GM21529 (cell line): Measurements from ENCODE around the gene FBXW7.
A peak's percentile ranks its signal among the peaks of the same experiment; 100 is the strongest.

ENCODE experiments used
- ATAC-seq: cut with Tn5 transposase; IDR thresholded peaks from one replicate; pipeline ENCODE4 v1.9.1; 2021; ENCODE audit not compliant: unreplicated experiment

Gene FBXW7

DNA sequence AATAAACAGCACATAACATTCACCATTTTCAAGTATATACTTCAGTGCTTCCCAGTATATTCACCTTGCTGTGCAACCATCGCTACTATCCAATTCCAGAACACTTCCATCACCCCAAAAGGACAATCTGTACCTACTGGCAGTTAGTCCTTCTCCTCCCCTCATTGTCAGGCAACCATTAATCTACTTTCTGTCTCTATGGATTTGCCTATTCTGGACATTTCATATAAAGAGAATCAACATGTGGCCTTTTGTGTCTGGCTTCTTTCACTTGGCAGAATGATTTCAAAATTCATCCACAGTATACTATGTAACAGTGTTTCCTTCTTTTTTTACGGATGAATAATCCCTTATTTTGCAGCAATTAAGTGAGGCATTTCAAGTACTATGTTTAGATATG is 189.4 kb downstream of the FBXW7 start:
- ATAC-seq, result no peak

DNA sequence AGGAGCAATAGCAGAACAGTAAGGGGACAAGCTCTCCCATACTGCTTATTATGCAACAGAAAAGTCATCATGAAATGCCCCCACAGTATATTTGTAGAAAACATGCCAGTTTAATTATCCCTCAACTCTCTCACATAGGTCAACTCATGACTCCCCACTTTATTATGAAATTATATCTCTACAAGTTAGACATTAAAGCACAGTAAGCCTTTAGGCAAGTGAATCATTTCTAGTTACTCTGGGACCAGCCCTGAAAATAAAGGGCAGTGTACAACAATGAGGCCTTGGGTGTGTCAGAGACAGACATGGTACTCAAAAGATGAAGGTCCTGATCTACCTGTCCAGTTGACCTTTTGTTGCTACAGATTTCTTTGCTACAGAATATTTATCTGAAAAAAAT is 191.9 kb downstream of the FBXW7 start:
- no peak for ATAC-seq

DNA sequence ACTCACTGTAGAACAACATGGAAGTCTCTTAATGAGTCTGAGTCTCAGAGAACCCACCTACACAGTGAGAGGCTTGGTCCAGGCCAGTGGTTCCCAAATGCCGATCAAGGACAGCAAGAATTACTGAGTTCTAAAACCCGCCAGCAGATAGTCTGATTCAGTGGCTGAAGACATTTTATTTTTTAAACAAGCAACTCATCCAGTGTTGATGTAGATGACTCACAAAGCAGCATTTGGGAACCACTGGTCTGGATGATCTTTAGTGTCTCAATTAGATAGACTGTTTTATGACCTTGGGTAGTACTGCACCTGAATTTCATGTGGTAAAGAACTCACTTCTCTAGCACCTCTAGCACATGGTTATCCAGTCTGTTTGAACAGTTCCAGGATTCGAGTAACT is 193.6 kb downstream of the FBXW7 start:
- no peak for ATAC-seq

DNA sequence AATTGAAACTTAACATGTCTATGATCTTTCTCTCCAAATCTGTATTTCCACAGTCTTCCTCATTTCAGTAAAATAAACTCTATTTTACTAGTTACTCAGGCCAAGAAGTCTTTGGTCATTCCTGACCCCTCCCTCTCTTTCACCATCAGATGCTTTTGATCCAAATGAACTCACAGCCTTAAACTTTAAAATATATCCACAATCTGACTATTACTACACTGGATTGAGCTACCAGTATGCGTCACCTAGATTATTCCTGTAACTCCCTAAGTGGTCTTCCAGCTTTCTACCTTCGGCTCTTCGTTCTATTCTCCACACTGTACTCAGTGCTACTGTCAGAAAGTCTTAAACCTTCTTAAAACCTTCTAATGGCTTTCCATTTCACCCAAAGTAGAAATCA is 195.1 kb downstream of the FBXW7 start:
- ATAC-seq, result no peak

DNA sequence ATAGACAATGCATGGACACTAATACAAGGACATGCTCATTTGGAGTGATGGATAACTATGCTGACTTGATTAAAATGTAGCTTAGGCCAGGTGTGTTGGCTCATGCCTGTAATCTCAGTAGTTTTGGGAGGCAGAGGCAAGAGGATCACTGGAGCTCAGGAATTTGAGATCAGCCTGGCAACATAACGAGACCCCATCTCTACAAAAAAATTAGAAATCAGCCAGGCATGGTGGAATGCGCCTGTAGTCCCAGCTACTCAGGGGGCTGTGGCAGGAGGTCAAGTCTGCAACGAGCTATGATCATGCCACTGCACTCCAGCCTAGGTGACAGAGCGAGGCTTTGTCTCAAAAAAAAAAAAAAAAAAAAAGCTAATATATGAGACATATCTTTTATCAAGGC is 196.3 kb downstream of the FBXW7 start:
- no peak for ATAC-seq

DNA sequence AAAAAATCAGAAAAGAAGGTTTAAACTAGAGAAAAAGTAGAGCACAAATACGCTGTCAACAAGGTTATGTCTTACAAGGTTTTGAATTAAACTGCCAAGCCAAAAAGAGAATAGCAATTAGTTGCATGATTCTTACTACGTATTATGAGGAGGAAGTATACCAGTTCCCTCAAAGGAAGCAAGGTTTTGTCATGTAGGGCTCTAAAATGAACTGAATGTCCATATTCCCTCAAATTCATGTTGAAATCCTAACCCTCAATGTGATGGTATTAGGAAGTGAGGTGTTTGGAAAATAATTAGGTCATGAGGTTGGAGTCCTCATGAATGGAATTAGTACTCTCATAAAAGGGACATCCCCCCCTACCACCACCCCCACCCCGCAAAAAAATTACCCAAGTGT is 201.0 kb downstream of the FBXW7 start:
- ATAC-seq, result no peak

DNA sequence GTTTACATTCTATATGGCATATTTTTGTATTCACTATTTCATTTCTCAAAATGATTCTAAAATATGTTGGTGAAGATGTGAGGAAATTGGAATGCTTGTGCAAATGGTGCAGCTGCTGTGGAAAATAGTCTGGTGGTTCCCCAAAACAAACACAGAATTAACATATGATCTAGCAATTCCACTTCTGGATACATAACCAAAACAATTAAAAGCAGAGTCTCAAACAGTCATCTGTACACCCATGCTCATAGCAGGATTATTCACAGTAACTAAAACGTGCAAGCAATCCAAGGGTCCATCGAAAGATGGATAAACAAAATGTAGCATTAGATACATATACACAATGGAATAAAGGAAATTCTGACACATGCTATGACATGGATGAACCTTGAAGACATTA is 204.8 kb downstream of the FBXW7 start:
- ATAC-seq, result no peak

DNA sequence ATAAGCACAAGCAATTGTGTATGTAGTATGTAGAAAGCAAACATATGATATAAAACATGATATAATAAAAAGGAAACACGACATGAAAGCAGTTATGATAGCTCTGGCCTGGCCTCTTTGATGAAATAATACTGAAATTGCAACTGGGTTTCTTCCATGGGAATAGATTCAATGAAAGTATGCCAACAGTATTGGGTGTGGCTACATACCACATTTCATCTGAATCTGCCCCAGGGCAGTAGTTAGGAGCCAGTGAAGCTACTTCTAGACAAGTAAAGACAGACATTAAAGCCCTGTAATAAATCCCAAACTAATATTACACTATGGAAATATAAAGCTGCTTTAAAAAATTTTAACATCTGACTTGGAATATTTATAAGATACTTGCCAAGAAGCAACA is 207.3 kb downstream of the FBXW7 start:
- no peak for ATAC-seq

DNA sequence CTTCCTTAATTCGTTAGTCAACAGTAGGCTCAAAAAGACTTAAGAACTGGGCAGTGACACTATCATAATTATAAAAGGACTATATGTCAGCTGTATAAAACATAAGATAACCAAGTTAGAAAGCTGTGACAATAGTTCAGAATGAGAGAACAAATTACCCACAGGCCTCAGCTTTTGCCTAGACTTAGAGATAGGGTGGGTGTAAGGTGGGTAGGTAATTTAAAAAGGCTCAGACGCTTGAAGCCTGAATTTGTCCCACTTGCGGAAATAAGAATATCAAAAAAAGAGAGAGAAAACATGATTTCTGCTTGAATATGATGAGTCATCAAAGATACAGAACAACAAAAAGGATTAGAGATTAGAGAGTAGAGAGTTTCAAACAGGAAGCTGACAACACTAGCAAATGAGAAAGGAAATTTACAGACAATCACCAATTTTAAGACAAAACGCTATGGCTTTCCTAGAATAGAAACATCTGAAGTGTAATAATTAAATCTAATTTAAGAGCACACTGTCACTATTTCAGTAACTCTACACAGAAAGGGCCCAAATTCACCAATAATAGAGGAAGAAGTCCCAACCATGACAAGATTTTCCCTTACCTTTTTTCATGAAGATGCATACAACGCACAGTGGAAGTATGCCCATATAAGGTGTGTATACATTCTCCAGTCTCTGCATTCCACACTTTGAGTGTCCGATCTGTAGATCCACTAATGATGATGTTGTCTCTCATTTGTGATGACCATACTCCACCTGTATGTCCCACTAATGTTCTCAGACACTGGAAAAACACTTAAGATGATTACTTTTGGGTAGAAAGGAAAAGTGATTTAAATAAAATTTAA is 208.1 kb downstream of the FBXW7 start:
- no peak for ATAC-seq

DNA sequence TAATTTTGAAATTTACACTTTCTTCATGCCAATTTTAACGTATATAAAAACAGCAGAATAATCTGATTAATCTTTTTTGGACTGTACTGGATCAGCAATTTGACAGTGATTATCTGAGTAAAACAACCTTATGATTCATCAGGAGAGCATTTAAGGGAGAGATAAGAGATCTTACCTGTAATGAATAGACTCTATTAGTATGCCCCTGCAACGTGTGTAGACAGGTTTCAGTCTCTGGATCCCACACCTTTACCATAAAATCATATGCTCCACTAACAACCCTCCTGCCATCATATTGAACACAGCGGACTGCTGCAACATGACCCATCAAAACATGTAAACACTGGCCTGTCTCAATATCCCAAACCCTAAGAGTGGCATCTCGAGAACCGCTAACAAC is 210.1 kb downstream of the FBXW7 start:
- ATAC-seq, result no peak

DNA sequence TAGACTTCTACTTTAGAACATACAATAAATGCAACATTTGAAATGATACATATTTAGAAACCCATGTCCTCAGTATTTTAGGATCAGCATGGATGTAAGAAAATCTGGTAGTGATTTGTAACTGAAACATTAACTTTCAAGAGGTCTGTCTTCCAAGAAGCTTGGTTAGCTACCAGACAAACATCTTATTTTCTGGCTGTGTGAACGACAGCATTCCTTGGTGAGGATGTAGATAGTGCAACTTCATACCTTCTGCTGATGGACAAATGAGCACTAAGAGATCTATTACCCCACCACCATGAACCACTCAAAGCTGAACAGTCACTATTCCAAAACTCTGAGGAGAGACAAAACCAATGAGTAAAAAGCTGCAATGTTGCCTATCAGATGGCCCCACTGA is 212.7 kb downstream of the FBXW7 start:
- no peak for ATAC-seq

DNA sequence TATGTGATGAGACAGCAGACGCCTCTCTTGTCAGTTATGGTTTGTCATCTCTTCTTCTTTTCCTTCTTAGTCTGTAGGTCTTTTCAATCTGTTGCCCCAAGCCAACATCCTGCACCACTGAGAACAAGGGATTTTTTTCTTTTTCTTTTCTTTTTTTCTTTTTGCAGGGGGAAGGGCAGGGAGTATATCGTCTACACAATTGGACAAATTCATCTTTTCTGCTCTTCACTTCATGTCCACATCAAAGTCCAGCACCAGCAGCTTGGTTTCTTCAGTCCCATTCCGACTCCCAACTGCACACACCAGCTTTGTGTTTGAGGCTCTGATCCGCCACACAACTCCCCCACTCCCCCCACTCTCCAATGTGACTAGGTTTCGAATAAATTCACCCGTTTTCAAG is 213.2 kb downstream of the FBXW7 start:
- no peak for ATAC-seq

DNA sequence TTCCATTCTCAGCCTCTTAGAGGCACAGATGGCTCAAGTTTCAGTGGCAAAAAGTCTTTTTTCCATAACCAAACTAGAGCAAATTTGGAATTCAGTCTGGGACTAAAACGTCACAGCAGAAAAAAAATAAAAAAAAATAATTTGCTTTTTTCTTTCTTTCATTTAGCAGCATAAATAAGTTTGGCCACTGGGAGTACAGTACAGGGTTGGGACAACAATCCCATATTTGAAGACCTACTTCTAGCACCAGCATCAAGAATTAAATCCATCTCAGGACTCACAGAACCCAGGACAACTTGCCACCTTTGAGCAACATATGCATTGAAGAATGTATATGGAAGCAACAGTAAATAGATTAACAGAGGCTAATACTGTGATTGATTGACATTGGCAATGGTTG is 214.0 kb downstream of the FBXW7 start:
- no peak for ATAC-seq

DNA sequence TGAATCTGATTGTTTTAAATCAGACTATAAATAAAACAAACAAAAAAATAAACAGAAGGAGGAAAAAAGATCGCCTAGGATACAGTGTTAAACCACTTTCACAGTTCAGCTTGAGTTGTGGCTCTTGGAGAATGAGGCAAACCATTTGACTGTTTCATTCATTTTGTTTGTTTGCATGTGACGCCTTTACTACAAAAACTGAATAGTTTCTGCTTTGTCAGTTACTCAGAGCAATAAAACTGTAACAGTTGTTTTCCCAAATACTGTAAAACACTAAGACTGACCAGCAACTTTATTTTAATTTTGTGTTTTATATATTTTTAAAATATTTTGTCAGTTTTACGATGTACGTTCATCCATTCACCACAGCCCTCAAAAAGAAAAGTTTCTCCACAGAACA is 214.5 kb downstream of the FBXW7 start:
- ATAC-seq, result no peak

DNA sequence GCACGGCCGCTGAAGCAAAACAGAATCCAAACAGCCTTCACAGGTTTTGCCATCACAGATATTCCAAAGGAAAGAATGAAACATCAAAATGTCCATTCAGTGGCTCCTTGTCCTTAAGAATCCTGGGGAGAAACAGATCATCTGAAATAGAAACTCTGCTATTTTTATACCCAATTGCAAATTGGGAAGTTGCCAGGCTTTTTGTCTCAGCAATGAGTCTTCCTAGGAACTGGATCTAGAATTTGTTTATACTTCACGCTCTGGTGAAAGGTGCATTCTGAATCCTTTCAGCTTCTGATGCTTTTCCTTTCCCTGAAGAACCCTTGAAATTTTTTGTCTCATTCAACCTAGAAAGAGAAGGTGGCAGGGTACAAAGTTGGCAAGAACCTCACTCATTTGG is 218.9 kb downstream of the FBXW7 start:
- ATAC-seq, result no peak

DNA sequence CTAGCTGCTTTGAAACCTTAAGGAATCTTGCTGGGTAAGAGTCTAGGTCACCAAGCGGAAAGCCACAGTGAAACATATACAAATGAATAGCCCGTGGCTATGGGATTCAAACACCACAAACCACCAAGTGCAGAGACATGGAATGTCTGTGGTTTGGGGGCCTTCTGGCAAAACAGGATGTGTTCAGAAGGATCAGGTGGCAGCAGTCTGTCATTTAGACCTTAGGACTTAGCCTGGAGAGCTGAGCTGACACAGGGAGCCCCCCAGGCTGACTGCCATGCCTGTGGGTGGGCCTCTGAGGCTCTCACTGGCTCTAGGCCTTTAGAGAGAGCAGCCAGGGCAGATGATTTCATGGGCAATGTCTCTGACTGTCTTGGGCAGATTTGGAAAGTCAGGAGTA is 225.6 kb downstream of the FBXW7 start:
- no peak for ATAC-seq

DNA sequence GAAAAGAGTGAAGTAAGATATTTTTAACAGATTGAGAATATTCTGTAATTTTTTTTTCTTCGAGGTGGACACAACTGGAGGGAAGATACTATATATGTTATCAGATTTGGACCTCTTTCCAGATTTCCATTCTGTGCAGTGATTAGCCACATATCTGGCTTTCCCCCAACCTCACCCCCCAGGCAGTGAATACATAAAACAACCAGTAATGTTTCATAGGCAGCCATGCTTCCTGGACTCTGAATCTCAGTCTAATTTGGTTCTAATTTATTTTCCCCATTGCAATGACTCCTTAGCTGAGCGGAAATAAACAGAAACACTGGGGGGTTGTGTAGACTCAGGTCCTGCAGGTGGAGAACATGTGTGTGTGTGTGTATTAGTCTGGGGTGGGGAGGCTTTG is 226.5 kb downstream of the FBXW7 start:
- no peak for ATAC-seq

DNA sequence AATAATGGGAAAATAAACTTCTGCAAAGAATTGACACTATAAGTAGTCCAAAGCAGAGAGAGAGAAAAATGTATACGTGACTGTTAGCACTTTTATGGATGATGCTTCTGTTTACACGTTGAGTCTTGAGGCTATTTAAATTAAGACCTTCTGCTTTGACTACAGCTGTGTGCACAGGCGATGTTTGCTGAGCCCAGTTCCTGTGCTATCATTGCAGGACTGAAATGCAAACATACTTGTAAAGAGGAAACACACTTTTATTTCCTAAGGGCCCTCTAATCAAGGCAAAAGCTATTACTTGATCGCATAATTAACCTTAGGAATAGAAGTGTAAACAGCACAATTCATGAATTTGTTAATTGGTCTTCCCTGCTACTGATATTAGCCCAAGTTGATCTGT is 226.9 kb downstream of the FBXW7 start:
- no peak for ATAC-seq

DNA sequence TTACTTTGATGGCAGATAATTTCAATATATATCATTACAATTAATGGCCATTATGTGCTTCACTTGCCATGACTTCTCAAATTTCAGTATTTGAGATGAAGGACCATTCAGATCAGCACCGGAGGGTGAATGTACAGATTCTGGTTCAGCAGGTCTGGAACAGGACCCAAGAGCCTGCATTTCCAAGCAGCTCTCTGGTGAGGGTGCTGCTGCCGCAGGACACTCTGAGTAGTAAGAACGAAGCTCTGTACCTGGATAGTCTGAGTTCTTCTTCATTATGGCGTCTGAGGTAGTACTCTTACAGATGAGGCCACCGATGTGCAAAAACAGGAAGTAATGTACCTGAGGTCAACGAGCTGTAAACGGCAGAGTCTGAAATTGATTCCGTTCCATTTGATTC is 228.2 kb downstream of the FBXW7 start:
- no peak for ATAC-seq

DNA sequence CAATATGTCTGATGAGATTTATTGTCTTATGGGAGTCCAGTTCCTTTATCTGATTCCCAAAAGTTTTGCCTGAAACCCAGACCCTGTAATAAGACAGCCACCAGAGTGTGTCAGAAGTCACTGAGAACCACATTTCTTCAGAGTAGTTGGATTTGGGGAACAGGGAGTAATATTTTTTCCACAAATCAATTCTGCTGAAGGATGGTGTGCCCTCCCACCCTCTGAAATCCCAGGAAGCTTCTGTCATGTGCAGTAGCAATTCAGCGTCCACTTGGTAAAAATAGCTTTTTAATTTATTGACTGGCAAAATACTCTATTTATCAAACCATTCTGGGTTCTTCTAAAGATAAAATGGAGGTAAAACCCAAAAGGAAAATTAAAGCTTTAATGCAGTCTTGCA is 229.4 kb downstream of the FBXW7 start:
- no peak for ATAC-seq

DNA sequence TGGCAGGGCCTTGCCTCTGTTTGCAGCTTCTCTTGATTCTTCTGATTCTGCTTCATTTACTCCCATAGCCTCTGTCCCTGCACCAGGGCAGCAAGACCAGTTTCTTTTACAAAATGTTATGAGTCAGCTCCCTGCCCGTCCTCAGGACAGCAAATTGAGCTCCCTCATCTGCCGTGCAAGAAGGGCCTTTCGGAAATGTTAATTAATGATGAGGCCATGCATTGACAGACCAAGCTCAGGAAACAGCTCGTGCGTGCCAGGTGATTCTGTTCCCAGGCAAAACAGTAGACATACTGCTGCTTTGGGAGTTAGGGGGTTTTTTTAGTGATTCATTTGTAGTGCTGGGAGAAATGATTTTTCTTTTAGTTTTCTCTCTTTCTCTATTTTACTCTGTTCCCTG is 231.7 kb downstream of the FBXW7 start:
- peak; percentile 95 for ATAC-seq

DNA sequence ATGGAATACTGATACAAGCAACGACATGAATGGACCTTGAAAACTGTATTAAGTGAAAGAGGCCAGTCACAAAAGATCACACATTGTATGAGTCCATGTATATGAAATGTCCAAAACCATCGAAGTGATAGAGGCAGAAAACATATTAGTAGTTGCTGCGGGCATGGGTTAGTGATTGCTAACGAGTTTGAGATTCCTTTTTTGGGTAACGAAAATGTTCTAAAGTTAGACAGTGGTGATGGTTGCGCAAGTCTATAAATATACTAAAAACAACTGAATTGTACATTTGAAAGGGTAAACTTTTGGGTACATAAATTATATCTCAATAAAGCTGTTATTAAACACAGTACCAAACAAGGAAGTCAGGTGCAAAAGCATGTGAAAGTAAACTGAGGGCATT is 234.5 kb downstream of the FBXW7 start:
- no peak for ATAC-seq

DNA sequence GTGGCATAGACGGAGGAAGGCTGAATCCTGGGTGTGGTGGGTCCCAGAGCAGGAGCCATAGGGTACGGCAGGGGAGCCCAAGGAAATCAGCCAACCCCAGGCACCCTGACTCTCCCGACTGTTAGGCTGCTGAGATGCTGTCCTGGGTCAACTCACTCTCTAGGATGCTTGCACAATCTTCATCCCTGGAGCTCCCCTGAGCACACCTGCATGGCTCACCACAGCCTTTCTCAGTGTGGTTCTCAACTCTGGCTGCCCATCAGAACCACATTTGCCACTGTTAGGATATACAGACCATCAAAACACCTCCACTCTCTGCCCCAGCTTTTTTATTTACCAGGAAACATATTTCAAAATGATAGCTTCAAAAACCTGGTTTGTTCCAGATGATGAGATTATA is 236.3 kb downstream of the FBXW7 start:
- no peak for ATAC-seq
